ENCODE results near the gene GFRA4. TPM values are rescaled to one million over a fixed set of nuclear protein-coding genes. Genes with fewer than 3 reads are reported as not detected.

GFRA4 gene
- total RNA-seq, 1 experiment from 2014 or later: not detected

- intact Hi-C loops (cut with micrococcal nuclease; ENCODE audit: unreplicated experiment): no loop called here
- H3K4me1 ChIP-seq (ENCODE audit: control insufficient read depth, insufficient read depth, low read length): 0 out of 2 replicates have a peak, but pooled peaks cover 3% of the 10 kb centered on the region
- DNase-seq (ENCODE audit: low read depth, low spot score) (no peak), ATAC-seq (no peak)
- BruUV-seq (replicated peaks): no TSS peak
- no peak overlapping the region for H3K27ac ChIP-seq (ENCODE audit: low read length)
- H3K27me3 ChIP-seq (ENCODE audit: control insufficient read depth, insufficient read depth, low read length): peaks cover 8% of the 10 kb centered on the region; the same call in 1 of the 2 replicates
- TF ChIP-seq TCF7L2 (IDR thresholded peaks at IDR 0.05; ENCODE audit: low read depth, low read length) (no peak), REST (IDR thresholded peaks at IDR 0.05; ENCODE audit: insufficient read depth in 1 of 2, low read depth in 2 of 2, low read length in 1 of 2) (no peak), POLR2AphosphoS5 (IDR thresholded peaks at IDR 0.05; ENCODE audit: low read depth, low read length) (no peak), SIN3A (IDR thresholded peaks at IDR 0.05; ENCODE audit: borderline replicate concordance, insufficient read depth, low read depth, low read length) (no peak)
- TF ChIP-seq, protein P1, sequence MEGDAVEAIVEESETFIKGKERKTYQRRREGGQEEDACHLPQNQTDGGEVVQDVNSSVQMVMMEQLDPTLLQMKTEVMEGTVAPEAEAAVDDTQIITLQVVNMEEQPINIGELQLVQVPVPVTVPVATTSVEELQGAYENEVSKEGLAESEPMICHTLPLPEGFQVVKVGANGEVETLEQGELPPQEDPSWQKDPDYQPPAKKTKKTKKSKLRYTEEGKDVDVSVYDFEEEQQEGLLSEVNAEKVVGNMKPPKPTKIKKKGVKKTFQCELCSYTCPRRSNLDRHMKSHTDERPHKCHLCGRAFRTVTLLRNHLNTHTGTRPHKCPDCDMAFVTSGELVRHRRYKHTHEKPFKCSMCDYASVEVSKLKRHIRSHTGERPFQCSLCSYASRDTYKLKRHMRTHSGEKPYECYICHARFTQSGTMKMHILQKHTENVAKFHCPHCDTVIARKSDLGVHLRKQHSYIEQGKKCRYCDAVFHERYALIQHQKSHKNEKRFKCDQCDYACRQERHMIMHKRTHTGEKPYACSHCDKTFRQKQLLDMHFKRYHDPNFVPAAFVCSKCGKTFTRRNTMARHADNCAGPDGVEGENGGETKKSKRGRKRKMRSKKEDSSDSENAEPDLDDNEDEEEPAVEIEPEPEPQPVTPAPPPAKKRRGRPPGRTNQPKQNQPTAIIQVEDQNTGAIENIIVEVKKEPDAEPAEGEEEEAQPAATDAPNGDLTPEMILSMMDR (IDR thresholded peaks at IDR 0.05): no peak
- no peak overlapping the region for H3K4me3 ChIP-seq (ENCODE audit: low read depth in 2 of 2, low read length in 2 of 2)
- CTCF ChIA-PET: interaction anchor here (0.9 kb wide), 1 partner anchor 19 kb away, joined by 3 read pairs; no protein-coding TSS in a partner anchor
- POLR2A ChIA-PET: no interaction called here
- H3K36me3 ChIP-seq (ENCODE audit: control insufficient read depth, insufficient read depth, low read length): no peaks in the 10 kb centered on the region
- H3K9me3 ChIP-seq (ENCODE audit: control insufficient read depth, insufficient read depth, low read depth, low read length): no peaks in the 10 kb centered on the region
- in situ Hi-C loops (cut with HindIII; ENCODE audit: low pct_unique_long_range_greater_than_20kb, low sequenced_read_pairs): no loop called here
Observed at GRCh38 chr20:3658019-3658715, 5.0 kb downstream of the GFRA4 start.

- H3K27me3 ChIP-seq (ENCODE audit: control insufficient read depth, insufficient read depth, low read length): no peaks in the 10 kb centered on the region; the same call in 1 of the 2 replicates
- no peak overlapping the region for H3K27ac ChIP-seq (ENCODE audit: low read length)
- no peak for ATAC-seq
- DNase-seq (ENCODE audit: low read depth, low spot score): no peak
- POLR2A ChIA-PET: no interaction called here
- no peaks in the 10 kb centered on the region for H3K9me3 ChIP-seq (ENCODE audit: control insufficient read depth, insufficient read depth, low read depth, low read length)
- no TSS peak for BruUV-seq (replicated peaks)
- H3K4me1 ChIP-seq (ENCODE audit: control insufficient read depth, insufficient read depth, low read length): 0 out of 2 replicates have a peak, but pooled peaks cover 3% of the 10 kb centered on the region
- H3K4me3 ChIP-seq (ENCODE audit: low read depth in 2 of 2, low read length in 2 of 2): no peak overlapping the region
- in situ Hi-C loops (cut with HindIII; ENCODE audit: low pct_unique_long_range_greater_than_20kb, low sequenced_read_pairs): no loop called here
- TF ChIP-seq REST (IDR thresholded peaks at IDR 0.05; ENCODE audit: insufficient read depth in 1 of 2, low read depth in 2 of 2, low read length in 1 of 2): no peak
- TF ChIP-seq TCF7L2 (IDR thresholded peaks at IDR 0.05; ENCODE audit: low read depth, low read length): no peak
- TF ChIP-seq SIN3A (IDR thresholded peaks at IDR 0.05; ENCODE audit: borderline replicate concordance, insufficient read depth, low read depth, low read length): no peak
- TF ChIP-seq, protein P1 (IDR thresholded peaks at IDR 0.05): no peak
- TF ChIP-seq POLR2AphosphoS5 (IDR thresholded peaks at IDR 0.05; ENCODE audit: low read depth, low read length): no peak
- CTCF ChIA-PET: no interaction called here
- intact Hi-C loops (cut with micrococcal nuclease; ENCODE audit: unreplicated experiment): no loop called here
- no peaks in the 10 kb centered on the region for H3K36me3 ChIP-seq (ENCODE audit: control insufficient read depth, insufficient read depth, low read length)
Observed at GRCh38 chr20:3655131-3655405, 8.1 kb downstream of the GFRA4 start.
